ENCODE measurements around the gene NELFE. TPM values are rescaled to one million over a fixed set of nuclear protein-coding genes. Genes with fewer than 3 reads are reported as not detected.

Gene NELFE
- total and polyA plus RNA-seq, 2 of the 13 experiments (the other 11 are each of a cell fraction or from before 2014, with no cell fraction given): 51.3 to 69.8 TPM

DNA sequence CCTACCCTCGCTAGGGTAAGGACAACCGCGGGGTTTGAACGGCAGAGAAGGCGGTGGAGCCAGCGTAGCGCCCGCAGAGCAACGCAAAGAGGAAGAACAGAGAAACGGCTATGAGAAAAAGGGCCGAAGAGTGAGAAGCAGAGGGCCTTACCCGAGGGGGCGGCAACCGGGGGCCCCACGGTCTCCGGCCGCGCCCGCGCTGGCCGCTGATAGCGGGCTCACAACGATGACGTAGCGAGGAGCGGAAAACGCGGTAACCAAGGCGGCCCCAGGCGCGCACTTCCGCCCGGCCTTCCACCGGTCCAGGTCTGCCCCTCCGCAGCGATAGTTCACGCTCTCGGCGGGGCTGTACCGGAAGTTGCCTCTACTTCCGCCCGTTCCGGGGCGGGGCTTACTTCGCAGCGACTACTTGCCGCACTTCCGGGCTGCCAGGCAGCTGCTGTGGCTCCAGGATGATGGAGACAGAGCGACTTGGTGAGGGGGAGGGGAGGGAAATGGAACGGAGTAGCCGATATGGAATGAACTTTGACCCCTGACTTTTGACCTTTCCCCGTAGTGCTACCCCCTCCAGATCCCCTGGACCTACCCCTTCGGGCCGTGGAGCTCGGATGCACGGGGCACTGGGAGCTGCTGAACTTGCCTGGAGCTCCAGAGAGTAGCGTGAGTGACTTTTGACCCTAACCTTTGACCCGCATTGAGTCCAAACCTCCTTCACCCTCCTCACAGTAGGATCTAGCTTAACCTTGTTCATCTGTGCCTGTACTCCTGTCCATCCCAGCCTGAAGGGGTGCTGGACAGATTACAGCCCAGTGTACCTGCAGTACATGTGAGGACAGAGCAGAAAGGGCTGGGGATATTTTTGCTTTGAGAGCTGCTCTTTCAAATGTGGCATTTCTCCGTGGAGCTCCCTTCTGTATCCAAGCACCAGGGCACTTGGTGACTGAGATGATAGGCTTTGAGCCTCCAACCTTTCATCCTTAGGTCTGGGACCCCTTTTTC is at the start of gene NELFE, which contains the start of gene SKIC2 (continued):
- TF ChIP-seq TIGD3 (CRISPR knock-in tag; IDR thresholded peaks at IDR 0.05; ENCODE audit: borderline replicate concordance) (no peak), ONECUT2 (CRISPR knock-in tag; IDR thresholded peaks at IDR 0.05) (peak; percentile 57), MAFK (conservative IDR thresholded peaks at IDR 0.05 in 1 of 2, IDR thresholded peaks at IDR 0.05 in 1 of 2; ENCODE audit: low read length in 2 of 2) (no peak), ZBTB40 (IDR thresholded peaks at IDR 0.05) (peak; percentile 97), ZBTB40 (CRISPR knock-in tag; IDR thresholded peaks at IDR 0.05) (no peak; the same call in 1 of the 2 replicates), ZNF367 (CRISPR knock-in tag; IDR thresholded peaks at IDR 0.05; ENCODE audit: borderline replicate concordance) (no peak), HNRNPL (IDR thresholded peaks at IDR 0.05; ENCODE audit: low read depth, low read length) (peak; percentile 71; the same call in 1 of the 2 replicates), ETV6 (CRISPR knock-in tag; conservative IDR thresholded peaks at IDR 0.05) (peak; percentile 80; the same call in 1 of the 2 replicates), ZNF441 (CRISPR knock-in tag; IDR thresholded peaks at IDR 0.05; ENCODE audit: borderline replicate concordance) (no peak), RARA (CRISPR knock-in tag; IDR thresholded peaks at IDR 0.05) (no peak), TAF1 (CRISPR knock-in tag; IDR thresholded peaks at IDR 0.05) (peak; percentile 96), RBM39 (IDR thresholded peaks at IDR 0.05; ENCODE audit: low read depth, low read length, poor library complexity, severe bottlenecking) (peak; percentile 95), ZNF292 (CRISPR knock-in tag; IDR thresholded peaks at IDR 0.05; ENCODE audit: borderline replicate concordance, low read depth) (peak; percentile 37; the same call in 1 of the 2 replicates), ZNF503 (CRISPR knock-in tag; IDR thresholded peaks at IDR 0.05) (peak; percentile 81; the same call in 1 of the 2 replicates), RXRB (CRISPR knock-in tag; IDR thresholded peaks at IDR 0.05; ENCODE audit: borderline replicate concordance) (no peak; the same call in 1 of the 2 replicates), HOXA9 (CRISPR knock-in tag; IDR thresholded peaks at IDR 0.05; ENCODE audit: borderline replicate concordance) (no peak)
